Testis (tissue), 3 donors: ENCODE data around the gene CDH12. TPM values are rescaled to one million over a fixed set of nuclear protein-coding genes. Genes with fewer than 3 reads are reported as not detected.

ENCODE experiments used
- DNase-seq: peaks from one replicate; pipeline ENCODE4 v3.0.0-alpha.2; 2019
- H3K27ac ChIP-seq, 2 donors: fragments of 200-600 bp; sonication (generic); one replicate each; pipeline ENCODE4 v1.5.1; 2019
- H3K27me3 ChIP-seq: fragments of 200-600 bp; sonication (generic); one replicate; pipeline ENCODE4 v1.5.1; 2019
- H3K36me3 ChIP-seq: fragments of 200-600 bp; sonication (generic); one replicate; pipeline ENCODE4 v1.5.1; 2017; ENCODE audit warnings: low read depth; ENCODE audit errors: missing control alignments
- H3K4me1 ChIP-seq: fragments of 200-600 bp; sonication (generic); one replicate; pipeline ENCODE4 v1.5.1; 2019
- H3K4me3 ChIP-seq, 2 donors: fragments of 200-600 bp; sonication (generic); one replicate each; pipeline ENCODE4 v1.5.1; 2017 to 2019
- H3K9me3 ChIP-seq: fragments of 200-600 bp; sonication (generic); one replicate; pipeline ENCODE4 v1.5.1; 2017
- POLR2A ChIP-seq: fragments of 450-650 bp; IDR thresholded peaks from one replicate; pipeline ENCODE4 v1.6.1; 2017; ENCODE audit warnings: antibody characterized with exemption, mild to moderate bottlenecking, moderate library complexity
- WGBS, 2 donors: methylation state at CpG; one replicate each; pipeline ENCODE4 v1.1.5; 2018; 5-methylcytosine and 5-hydroxymethylcytosine counted together
- intact Hi-C: fragments of 100-400 bp; cut with DNase I; formaldehyde crosslinking; loops from one replicate; pipeline ENCODE4 v1.15.1; 2023; ENCODE audit warnings: low total_unique reads
- polyA plus RNA-seq: library from polyadenylated mRNA; stranded (reverse); fragments of 350-450 nt; fragmentation: Illumina TruSeq; extraction: RNeasy Lipid Tissue Mini Kit (QIAGEN cat#74804); gene quantifications from one replicate; pipeline ENCODE4 v1.2.3, GENCODE V29; 2014; ENCODE audit warnings: low read depth, low replicate concordance; ENCODE audit not compliant: insufficient read depth
- total RNA-seq, 2 donors: library from RNA; depleted of rRNA; stranded (reverse); fragments of >200 nt; gene quantifications; one replicate each; pipeline ENCODE4 v1.2.3, GENCODE V29; 2016
- TF ChIP-seq, protein P1 (sequence below), 3 experiments: fragments of 450-650 bp in 2 of 3; fragments of 200-600 bp in 1 of 3; sonication (generic) in 1 of 3; IDR thresholded peaks; one replicate each; pipeline ENCODE4 v1.5.1; 2016 to 2019; ENCODE audit warnings: antibody characterized with exemption in 3 of 3, mild to moderate bottlenecking in 2 of 3, moderate library complexity in 1 of 3

CDH12 gene
- total and polyA plus RNA-seq, 3 donors from 2014 or later: 0.87 to 2.3 (median 2.3) TPM

DNA sequence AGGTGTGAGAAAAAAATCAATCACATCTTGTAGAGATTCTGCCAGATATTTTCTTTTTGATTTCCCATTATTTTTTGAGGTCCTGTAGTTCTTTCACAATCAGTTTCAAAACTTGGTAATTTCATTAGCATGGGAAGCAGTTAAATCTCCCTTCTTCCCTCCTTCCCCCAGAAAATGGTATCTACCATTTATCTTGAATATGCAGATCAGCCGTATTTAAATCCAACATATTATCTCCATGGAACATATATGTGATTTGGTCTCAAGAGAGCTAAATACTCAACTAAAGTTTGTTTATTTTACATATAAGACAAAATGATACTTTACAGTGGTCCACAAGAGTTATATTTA, 1034.8 kb downstream of the CDH12 start:
- DNase-seq: no peak
- Histone ChIP-seq H3K9me3 (no peaks in the 10 kb centered on the region), H3K4me1 (no peaks in the 10 kb centered on the region), H3K27me3 (no peaks in the 10 kb centered on the region), H3K36me3 (no peaks in the 10 kb centered on the region), H3K27ac (no peak overlapping the region), H3K4me3 (no peak overlapping the region)
- intact Hi-C loops: no loop called here
- 45 to 66% methylated on average over 1 of the region's 1 CpG for WGBS, 2 donors
- TF ChIP-seq POLR2A: no peak
- TF ChIP-seq, protein P1, sequence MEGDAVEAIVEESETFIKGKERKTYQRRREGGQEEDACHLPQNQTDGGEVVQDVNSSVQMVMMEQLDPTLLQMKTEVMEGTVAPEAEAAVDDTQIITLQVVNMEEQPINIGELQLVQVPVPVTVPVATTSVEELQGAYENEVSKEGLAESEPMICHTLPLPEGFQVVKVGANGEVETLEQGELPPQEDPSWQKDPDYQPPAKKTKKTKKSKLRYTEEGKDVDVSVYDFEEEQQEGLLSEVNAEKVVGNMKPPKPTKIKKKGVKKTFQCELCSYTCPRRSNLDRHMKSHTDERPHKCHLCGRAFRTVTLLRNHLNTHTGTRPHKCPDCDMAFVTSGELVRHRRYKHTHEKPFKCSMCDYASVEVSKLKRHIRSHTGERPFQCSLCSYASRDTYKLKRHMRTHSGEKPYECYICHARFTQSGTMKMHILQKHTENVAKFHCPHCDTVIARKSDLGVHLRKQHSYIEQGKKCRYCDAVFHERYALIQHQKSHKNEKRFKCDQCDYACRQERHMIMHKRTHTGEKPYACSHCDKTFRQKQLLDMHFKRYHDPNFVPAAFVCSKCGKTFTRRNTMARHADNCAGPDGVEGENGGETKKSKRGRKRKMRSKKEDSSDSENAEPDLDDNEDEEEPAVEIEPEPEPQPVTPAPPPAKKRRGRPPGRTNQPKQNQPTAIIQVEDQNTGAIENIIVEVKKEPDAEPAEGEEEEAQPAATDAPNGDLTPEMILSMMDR (IDR thresholded peaks at IDR 0.05): no peak

DNA sequence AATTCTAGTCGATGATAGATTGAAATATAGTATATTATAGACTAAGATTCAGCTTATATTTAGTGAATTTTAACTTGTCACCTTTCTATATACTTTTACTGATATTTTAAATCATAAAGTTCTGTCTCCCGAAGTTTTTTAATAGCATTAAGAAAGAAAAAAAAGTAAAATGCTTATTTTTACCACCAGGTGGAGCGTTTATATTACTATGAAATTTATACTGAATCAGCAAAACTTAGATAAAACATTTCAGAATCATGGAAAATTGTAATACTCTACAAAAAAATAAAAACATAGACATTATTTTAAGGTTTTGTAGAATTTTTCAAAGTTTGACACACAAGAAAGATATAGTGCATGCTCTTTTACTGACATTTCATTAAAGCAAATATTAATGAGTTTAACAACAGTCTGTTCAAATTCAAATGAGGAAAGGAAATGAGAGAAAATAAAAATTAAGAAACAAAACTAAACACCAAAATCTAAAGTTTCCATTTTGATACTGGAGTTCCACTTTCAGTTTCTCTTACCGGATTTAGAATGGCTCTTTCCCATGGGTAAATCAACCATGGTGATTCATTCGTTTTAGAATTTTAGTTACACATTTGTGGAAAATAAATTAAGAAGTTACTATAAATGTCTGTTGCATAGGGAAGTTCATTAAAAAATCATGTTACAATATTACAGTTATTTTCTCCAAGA, 1035.3 kb downstream of the CDH12 start:
- 40 to 42% methylated on average over 5 of the region's 5 CpGs for WGBS, 2 donors

DNA sequence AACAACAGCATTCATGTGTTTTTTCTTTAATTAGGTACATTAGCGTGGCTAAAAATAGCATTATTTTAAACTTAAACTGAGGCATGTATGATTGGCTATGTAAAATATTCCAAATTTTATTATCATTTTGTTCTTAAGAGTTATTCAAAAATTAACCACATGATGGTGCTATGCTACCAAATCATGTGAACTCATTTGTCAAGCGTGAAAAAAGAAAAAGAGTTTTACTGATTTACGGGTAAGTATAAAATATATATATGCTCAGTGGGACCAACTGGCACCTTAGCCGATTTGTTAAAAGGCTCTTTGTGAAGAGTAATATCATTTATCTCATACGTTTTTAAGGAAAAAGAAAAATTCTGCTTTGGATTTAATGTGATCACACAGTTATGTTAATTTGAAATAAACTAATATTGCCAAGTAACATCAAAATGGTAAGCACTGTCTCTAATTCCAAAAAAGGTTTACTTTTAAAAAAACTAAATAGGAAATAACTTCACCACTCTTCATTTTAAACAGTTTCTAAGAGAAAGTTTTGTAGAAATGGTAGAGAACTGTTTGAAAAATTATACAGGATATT, 1042.3 kb downstream of the CDH12 start:
- intact Hi-C loops: no loop called here
- no peaks in the 10 kb centered on the region for H3K27me3 ChIP-seq
- no peak overlapping the region for H3K27ac ChIP-seq
- whole genome bisulfite sequencing, 2 donors: 29 to 30% methylated on average over 5 of the region's 5 CpGs
- H3K36me3 ChIP-seq: no peaks in the 10 kb centered on the region
- no peak for TF ChIP-seq POLR2A
- TF ChIP-seq, protein P1 (IDR thresholded peaks at IDR 0.05): peak in 2 of 3 experiments; percentile 18 to 36
- H3K4me3 ChIP-seq: no peak overlapping the region
- no peaks in the 10 kb centered on the region for H3K4me1 ChIP-seq
- no peak for DNase-seq
- no peaks in the 10 kb centered on the region for H3K9me3 ChIP-seq

More for the DNA sequence above, 1035.3 kb downstream of the CDH12 start:
- Histone ChIP-seq H3K27me3 (no peaks in the 10 kb centered on the region), H3K36me3 (no peaks in the 10 kb centered on the region), H3K27ac (no peak overlapping the region), H3K4me1 (no peaks in the 10 kb centered on the region), H3K9me3 (no peaks in the 10 kb centered on the region), H3K4me3 (no peak overlapping the region)
- intact Hi-C loops: no loop called here
- no peak for DNase-seq
- TF ChIP-seq, protein P1 (IDR thresholded peaks at IDR 0.05): peak in 2 of 3 experiments; percentile 7 to 47
- no peak for TF ChIP-seq POLR2A

DNA sequence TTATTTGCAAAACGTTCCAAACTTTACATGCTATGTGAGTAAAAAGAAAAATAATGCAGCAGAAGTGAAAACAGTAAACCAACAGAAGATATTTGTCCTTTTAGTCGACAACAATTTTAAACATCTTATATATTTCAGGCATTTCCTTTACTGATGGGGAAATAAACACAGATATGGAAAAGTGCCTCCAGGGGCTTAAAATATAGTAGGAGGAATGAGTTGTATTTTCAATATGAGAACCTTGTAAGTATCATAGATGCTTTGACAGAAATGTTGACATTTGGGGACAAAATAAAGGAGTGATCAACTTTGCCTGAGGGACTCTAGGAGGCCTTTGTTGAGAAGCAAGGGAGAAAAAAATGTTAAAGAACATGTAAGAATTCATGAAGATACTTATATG, 1043.5 kb downstream of the CDH12 start:
- no peak overlapping the region for H3K4me3 ChIP-seq
- no peaks in the 10 kb centered on the region for H3K27me3 ChIP-seq
- no peaks in the 10 kb centered on the region for H3K9me3 ChIP-seq
- 52 to 68% methylated on average over 2 of the region's 2 CpGs for WGBS, 2 donors
- no peak overlapping the region for H3K27ac ChIP-seq
- H3K4me1 ChIP-seq: no peaks in the 10 kb centered on the region
- intact Hi-C loops: no loop called here
- H3K36me3 ChIP-seq: no peaks in the 10 kb centered on the region
- TF ChIP-seq POLR2A: no peak
- TF ChIP-seq, protein P1 (IDR thresholded peaks at IDR 0.05): no peak
- DNase-seq: no peak

DNA sequence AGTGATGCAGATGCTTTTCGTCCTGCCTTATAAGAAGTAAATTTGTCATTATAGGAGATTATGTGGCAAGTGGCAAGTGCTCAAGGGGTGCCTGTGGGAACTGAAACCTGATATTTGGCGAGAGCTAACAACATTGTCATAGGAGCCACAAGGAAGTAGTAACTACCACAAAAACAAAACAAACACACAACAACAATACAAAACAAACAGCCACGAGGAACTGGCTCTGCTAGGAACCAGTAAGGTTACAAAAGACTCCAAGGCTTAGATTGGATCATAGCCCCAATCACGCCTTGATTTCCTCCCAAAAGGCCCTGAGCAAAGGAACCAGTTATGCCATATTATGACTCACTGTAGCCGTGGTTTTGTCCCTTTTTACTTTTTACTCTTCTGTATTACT, 1045.2 kb downstream of the CDH12 start:
- intact Hi-C loops: no loop called here
- no peak for DNase-seq

More for the DNA sequence above, 1045.2 kb downstream of the CDH12 start:
- H3K4me1 ChIP-seq: no peaks in the 10 kb centered on the region
- no peak overlapping the region for H3K4me3 ChIP-seq
- H3K9me3 ChIP-seq: no peaks in the 10 kb centered on the region
- no peaks in the 10 kb centered on the region for H3K36me3 ChIP-seq
- no peaks in the 10 kb centered on the region for H3K27me3 ChIP-seq
- 67 to 73% methylated on average over 5 of the region's 5 CpGs for WGBS, 2 donors
- H3K27ac ChIP-seq: no peak overlapping the region
- TF ChIP-seq, protein P1 (IDR thresholded peaks at IDR 0.05): no peak
